HEK293 (cell line): ENCODE results near the gene PEPD.

Experiments used
- ZFP3 ChIP-seq: fragments of 450-650 bp; formaldehyde crosslinking; IDR thresholded peaks from 2 replicates; pipeline ENCODE4 v1.5.1; 2016; ENCODE audit warnings: low read depth, missing biosample characterization, missing genetic modification characterization
- ZNF23 ChIP-seq: fragments of 450-650 bp; formaldehyde crosslinking; IDR thresholded peaks from 2 replicates; pipeline ENCODE4 v1.5.1; 2016; ENCODE audit warnings: missing biosample characterization, missing genetic modification characterization, borderline replicate concordance
- ZNF274 ChIP-seq, 2 experiments: fragments of 200-500 bp in 1 of 2; fragments of 450-650 bp in 1 of 2; sonication (Bioruptor generic) in 1 of 2; formaldehyde crosslinking in 1 of 2; IDR thresholded peaks; 2 replicates each; pipeline versions ENCODE4 v1.5.1 to v1.6.1; 2014 to 2016; ENCODE audit warnings: borderline replicate concordance in 1 of 2, inconsistent platforms in 1 of 2, low read length in 1 of 2, missing biosample characterization in 1 of 2, missing genetic modification characterization in 1 of 2
- ZNF335 ChIP-seq: fragments of 450-650 bp; formaldehyde crosslinking; conservative IDR thresholded peaks from 2 replicates; pipeline ENCODE4 v1.5.1; 2016; ENCODE audit warnings: missing biosample characterization, missing genetic modification characterization
- ZNF777 ChIP-seq: fragments of 450-650 bp; formaldehyde crosslinking; IDR thresholded peaks from 2 replicates; pipeline ENCODE4 v1.5.1; 2017; ENCODE audit warnings: missing biosample characterization, missing genetic modification characterization, borderline replicate concordance
- TF ChIP-seq, protein P1 (sequence below): fragments of 450-650 bp; formaldehyde crosslinking; IDR thresholded peaks from 2 replicates; pipeline ENCODE4 v1.5.1; 2016; ENCODE audit warnings: missing biosample characterization, missing genetic modification characterization

DNA sequence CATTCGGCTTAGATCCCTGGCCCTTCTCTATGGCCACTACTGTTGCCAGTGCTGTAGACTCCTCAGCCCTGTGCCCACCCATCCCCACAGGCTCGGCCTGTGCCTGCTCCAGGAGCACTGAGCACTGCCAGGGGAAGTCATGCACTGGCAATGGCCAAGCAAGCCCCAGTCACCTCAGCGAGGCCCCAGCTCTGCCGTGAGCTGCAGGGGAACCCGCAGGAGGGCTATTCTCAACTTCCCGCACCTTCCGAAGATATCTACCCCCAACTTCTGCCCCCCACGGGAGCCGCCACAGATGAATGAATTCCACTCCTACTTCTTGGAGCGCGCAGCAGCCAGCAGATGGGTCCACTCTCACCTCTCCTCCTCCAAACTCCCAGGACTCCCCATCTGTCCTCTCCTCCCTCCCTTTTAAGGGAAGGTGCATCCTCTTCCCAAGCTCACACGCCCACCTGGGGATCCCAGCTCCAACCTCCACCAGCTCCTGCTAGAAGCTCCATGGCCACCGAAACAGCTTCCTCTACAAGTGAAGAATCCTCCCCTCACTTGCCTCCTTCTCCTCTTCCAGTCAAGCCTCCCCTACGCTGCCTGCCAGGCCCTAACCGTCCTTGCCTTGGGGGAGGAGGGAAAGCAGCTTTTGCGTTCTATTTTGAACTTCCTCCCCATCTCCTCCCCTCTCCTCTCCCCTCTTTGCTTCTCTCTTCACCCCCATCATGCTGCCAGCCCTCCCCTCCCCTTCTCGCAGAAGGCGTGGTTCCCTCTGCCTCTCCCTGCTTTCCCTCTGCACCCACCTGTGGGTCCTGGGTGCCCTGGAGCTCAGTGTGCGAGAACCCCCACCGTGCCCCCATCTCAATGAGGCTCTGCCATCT lies 52.2 kb downstream of the PEPD start:
- TF ChIP-seq ZNF777 (tag by site-specific recombination): no peak
- TF ChIP-seq ZNF23 (tag by site-specific recombination): no peak
- no peak for TF ChIP-seq ZNF335 (tag by site-specific recombination)
- TF ChIP-seq ZFP3 (tag by site-specific recombination): no peak
- TF ChIP-seq, protein P1, sequence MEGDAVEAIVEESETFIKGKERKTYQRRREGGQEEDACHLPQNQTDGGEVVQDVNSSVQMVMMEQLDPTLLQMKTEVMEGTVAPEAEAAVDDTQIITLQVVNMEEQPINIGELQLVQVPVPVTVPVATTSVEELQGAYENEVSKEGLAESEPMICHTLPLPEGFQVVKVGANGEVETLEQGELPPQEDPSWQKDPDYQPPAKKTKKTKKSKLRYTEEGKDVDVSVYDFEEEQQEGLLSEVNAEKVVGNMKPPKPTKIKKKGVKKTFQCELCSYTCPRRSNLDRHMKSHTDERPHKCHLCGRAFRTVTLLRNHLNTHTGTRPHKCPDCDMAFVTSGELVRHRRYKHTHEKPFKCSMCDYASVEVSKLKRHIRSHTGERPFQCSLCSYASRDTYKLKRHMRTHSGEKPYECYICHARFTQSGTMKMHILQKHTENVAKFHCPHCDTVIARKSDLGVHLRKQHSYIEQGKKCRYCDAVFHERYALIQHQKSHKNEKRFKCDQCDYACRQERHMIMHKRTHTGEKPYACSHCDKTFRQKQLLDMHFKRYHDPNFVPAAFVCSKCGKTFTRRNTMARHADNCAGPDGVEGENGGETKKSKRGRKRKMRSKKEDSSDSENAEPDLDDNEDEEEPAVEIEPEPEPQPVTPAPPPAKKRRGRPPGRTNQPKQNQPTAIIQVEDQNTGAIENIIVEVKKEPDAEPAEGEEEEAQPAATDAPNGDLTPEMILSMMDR: no peak
- no peak for TF ChIP-seq ZNF274 (IDR thresholded peaks at IDR 0.05; ENCODE audit: low read length)
- no peak for TF ChIP-seq ZNF274 (tag by site-specific recombination; IDR thresholded peaks at IDR 0.05; ENCODE audit: borderline replicate concordance)
